ENCODE measurements around the gene WDR18.

WDR18 gene

DNA sequence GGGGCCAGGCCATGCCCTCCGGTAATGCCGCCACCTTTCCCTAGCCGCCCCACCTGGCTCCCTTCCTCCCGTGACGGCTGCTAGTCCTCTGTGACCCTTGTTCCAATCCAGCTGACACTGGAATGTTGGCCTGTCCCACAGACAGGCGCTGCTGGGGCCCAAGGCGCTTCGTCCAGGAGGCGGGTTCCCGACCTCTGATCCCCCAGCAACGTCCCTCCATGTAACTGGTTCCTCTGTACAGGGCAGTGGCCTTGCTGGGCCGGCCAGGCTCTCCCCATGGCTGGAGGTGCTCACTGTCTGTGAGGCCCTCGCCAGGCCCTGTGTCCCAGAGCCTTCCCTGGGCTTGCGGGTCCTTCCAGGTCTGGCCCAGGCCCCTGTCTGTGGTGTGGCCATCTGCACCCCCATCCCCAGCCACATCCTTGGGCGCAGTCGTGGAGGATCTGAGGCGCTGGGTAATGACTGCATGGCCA, 9.3 kb downstream of the WDR18 start:
- DNase-seq = no peak

GRCh38 chr19:993831-994393, 9.8 kb downstream of the WDR18 start:
- no peak for DNase-seq

DNA sequence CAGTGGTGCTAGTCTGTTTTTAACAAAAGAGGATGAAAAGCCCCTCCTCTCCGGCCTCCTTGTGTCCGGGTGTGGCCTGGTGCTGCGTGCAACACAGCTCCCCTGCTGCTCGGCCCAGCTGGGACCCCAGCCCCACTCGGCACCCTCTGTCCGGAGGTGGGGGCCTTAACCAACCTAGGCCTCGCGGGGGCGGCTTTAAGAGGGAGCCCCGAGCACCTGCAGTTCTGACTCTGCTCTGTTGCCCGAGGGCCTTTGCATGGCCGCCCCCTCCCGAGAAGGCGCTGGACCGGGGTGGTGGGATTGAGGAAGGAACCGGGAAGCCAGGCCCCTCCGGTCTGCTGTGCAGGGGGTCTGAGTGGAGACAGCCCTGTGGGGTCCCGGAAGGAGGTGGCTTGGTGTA, 10.4 kb downstream of the WDR18 start:
- no peak for DNase-seq

GRCh38 chr19:995051-995827, 11.1 kb downstream of the WDR18 start:
- DNase-seq = no peak

- DNase-seq = peak in 3 of 4 experiments; percentile 35 to 63 (median 49)
These were observed 12.1 kb downstream of the WDR18 start for GRCh38 chr19:996051-996838.

DNA sequence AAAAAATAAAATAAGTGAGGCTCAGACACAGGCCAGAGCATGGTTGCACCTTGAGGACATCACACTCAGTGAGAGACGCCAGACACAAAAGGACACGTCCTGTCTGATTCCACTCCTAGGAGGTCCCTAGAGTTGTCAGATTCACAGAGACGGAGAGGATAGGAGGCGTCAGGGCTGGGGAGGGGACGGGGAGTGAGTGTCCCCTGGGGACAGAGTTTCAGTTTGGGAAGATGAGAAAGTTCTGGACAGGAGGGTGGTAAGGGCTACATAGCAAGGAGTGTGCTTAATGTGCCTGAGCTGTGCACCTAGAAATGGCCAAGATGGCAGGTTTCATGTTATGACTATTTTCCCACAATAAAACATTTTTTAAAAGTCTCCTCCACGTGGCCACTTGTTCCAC, 13.9 kb downstream of the WDR18 start:
- DNase-seq = no peak

GRCh38 chr19:999379-999719, 15.2 kb downstream of the WDR18 start:
- no peak for DNase-seq

DNA sequence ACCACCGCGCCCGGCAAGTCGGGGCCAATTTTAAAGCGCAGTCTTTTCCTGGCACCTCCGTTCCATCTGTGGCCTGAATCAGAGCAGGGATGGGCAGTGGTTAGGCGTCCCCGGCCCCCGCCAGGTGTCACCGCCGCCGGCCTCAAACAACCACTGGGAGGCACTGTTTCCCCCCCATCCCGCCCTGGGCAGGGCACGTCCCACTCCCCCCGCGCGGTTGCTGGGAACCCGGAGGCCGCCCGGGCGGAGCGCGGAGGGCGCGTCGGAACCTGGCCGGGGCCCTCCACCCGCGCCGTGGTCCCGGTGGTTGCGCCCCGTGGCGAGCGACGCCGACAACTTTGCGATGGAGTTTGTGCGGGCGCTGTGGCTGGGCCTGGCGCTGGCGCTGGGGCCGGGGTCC, 15.9 kb downstream of the WDR18 start, which contains the start of gene GRIN3B:
GRIN3B (plus strand) TSS at position 325 of the 400 bp plus-strand sequence; CDS start at position 344, 19 bp downstream.
- peak; percentile 20 to 59 (median 29) for DNase-seq

DNA sequence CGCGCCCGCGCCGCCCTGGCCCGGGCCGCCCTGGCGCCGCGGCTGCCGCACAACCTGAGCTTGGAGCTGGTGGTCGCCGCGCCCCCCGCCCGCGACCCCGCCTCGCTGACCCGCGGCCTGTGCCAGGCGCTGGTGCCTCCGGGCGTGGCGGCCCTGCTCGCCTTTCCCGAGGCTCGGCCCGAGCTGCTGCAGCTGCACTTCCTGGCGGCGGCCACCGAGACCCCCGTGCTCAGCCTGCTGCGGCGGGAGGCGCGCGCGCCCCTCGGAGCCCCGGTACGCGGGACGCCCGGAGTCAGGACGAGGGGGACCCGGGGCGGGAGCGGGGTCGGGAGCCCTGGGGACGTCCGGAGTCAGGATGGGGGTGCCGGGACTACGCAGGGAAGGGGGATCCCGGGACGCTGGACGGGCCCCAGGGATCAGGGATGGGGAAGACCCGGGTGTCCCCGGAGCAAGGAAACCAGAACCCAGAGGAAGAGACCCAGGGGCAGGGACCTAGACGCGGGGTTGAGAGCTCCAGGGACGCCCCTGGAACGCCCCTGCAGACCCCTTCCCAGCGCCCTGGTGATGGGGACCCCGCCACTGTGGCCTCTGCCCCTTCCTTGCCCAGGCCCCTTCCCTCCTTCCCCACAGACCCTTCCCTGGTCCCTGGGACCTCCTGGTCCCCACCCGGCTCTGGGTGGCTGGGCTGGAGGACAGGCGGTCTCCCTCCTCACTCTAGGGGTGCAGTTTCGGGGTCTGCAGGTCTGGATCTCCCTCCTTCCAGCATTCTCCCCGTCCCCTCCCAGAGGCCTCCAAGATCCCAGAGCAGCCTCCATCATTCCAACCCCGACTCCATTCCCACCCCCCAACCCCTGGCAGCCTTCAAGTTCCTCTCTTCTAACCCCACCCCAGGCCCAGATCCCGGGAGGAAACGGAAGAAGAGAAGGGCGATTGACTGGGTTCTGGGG, 16.7 kb downstream of the WDR18 start:
- DNase-seq = no peak

- DNase-seq = peak; percentile 37 to 69 (median 64)
These were observed 17.5 kb downstream of the WDR18 start for GRCh38 chr19:1001538-1002166.

DNA sequence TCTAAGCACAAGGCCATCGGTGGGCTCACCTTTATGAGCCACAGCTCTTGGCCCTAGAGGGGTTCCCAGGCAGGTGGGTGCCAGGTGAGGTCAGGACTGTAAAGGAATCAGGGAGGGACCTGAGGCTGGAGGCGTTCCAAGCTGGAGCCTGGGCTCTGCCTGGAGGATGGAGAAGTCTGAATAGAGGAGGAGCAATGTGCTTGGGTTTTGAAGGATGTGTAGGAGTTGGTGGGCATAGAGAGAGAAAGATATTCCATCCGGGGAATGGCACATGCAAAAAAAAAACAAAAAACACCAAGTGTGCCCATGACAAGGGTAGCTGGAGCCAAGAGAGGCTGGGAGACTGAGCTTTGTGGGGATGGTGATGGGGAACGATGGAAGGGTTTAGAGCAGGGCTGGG, 18.5 kb downstream of the WDR18 start:
- DNase-seq = no peak

GRCh38 chr19:1003283-1003682, 19.1 kb downstream of the WDR18 start:
- DNase-seq = no peak

DNA sequence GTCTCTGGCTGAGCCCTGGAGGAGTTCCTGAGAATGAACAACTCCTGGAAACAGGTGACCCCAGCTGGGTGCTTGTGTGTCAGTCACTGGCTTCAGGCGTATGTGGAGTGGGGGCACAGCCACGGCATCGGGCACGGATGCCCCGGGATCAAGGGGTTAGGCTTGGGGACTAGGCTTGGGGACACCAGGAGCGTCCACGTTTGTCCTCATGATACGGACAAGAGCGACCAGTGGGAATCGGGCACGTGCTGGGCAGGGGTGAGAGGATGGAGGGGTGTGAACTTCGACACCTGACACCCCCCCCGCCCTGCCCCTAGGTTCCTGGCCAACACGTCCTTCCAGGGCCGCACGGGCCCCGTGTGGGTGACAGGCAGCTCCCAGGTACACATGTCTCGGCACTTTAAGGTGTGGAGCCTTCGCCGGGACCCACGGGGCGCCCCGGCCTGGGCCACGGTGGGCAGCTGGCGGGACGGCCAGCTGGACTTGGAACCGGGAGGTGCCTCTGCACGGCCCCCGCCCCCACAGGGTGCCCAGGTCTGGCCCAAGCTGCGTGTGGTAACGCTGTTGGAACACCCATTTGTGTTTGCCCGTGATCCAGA, 20.2 kb downstream of the WDR18 start:
- no peak for DNase-seq

DNA sequence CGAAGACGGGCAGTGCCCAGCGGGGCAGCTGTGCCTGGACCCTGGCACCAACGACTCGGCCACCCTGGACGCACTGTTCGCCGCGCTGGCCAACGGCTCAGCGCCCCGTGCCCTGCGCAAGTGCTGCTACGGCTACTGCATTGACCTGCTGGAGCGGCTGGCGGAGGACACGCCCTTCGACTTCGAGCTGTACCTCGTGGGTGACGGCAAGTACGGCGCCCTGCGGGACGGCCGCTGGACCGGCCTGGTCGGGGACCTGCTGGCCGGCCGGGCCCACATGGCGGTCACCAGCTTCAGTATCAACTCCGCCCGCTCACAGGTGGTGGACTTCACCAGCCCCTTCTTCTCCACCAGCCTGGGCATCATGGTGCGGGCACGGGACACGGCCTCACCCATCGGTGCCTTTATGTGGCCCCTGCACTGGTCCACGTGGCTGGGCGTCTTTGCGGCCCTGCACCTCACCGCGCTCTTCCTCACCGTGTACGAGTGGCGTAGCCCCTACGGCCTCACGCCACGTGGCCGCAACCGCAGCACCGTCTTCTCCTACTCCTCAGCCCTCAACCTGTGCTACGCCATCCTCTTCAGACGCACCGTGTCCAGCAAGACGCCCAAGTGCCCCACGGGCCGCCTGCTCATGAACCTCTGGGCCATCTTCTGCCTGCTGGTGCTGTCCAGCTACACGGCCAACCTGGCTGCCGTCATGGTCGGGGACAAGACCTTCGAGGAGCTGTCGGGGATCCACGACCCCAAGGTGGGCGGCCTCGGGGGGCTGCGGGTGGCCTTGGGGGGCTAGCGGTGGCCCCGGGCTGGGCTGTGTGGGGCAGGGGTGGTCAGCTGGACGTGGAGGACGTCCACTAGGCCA, 20.9 kb downstream of the WDR18 start:
- no peak for DNase-seq

GRCh38 chr19:1006711-1007398, 22.7 kb downstream of the WDR18 start:
- DNase-seq = no peak

- DNase-seq = no peak
These were observed 23.5 kb downstream of the WDR18 start for GRCh38 chr19:1007399-1008251.

DNA sequence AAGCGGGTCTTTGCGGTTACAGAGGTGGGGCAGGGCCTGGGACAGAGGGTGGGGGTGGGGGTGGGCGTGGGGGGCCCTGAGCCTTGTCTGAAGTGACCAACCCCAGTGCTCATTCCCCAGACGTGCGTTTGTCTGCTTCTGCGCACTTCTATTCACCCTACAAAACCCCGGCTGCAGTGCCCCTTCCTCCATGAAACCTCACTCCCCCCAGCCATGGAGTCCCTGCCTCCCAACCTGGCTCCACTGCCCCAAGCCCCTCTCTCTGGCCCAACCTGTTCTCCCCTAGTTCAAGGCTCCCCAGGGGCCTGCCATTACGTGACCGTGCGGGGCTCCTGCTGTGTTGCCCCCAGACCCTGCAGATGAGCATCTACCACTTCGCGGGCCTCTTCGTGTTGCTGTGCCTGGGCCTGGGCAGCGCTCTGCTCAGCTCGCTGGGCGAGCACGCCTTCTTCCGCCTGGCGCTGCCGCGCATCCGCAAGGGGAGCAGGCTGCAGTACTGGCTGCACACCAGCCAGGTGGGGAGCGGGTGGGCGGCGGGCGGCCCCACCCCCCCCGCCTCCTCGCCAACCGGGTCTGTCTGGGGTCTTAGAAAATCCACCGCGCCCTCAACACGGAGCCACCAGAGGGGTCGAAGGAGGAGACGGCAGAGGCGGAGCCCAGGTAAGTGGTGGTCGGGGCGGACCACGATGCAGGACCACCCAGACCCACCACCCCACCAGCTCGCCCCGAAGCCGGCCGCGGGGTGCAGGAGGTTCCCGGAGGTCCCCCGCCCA, 24.3 kb downstream of the WDR18 start:
- no peak for DNase-seq
